OCI-LY3 (cell line): ENCODE results near the gene TMEM187.

Experiments used
- H2AFZ ChIP-seq: fragments of 200-600, 300-600 bp; shearing (Covaris generic); 2 replicates; pipeline ENCODE4 v1.6.0; 2014; ENCODE audit warnings: antibody characterized with exemption, low read depth, low read length
- H3K27ac ChIP-seq: fragments of 200-600, 300-600 bp; sonication (generic); 2 replicates; pipeline ENCODE4 v1.5.1; 2014; ENCODE audit warnings: mild to moderate bottlenecking, low read length, moderate library complexity, mixed read lengths
- H3K27me3 ChIP-seq: fragments of 200-600, 300-600 bp; sonication (generic); 2 replicates; pipeline ENCODE4 v1.6.1; 2014; ENCODE audit warnings: low read depth, low read length, mixed read lengths
- H3K36me3 ChIP-seq: fragments of 200-600, 300-600 bp; sonication (generic); replicated peaks from 2 replicates; pipeline ENCODE3; 2014; ENCODE audit warnings: low read depth, low read length, mixed read lengths
- H3K4me1 ChIP-seq: fragments of 300-600, 200-600 bp; sonication (generic); 2 replicates; pipeline ENCODE4 v1.6.1; 2014; ENCODE audit warnings: low read length, mixed read lengths
- H3K4me2 ChIP-seq: fragments of 200-600, 300-600 bp; sonication (generic); 2 replicates; pipeline ENCODE4 v1.6.1; 2014; ENCODE audit warnings: low read length, mixed read lengths
- H3K4me3 ChIP-seq: fragments of 300-600, 200-600 bp; sonication (generic); 2 replicates; pipeline ENCODE4 v1.5.1; 2014; ENCODE audit warnings: antibody characterized with exemption, mild to moderate bottlenecking, low read length, moderate library complexity
- H3K79me2 ChIP-seq: fragments of 300-600, 200-600 bp; shearing (Covaris generic); 2 replicates; pipeline ENCODE4 v1.6.1; 2014; ENCODE audit warnings: mild to moderate bottlenecking, low read length, mixed read lengths
- H3K9ac ChIP-seq: fragments of 300-600, 200-600 bp; shearing (Covaris generic); 2 replicates; pipeline ENCODE4 v1.6.0; 2014; ENCODE audit warnings: mild to moderate bottlenecking, low read length, moderate library complexity
- H3K9me3 ChIP-seq: fragments of 200-600, 300-600 bp; shearing (Covaris generic); 2 replicates; pipeline ENCODE4 v1.6.1; 2014; ENCODE audit warnings: low read length, mixed read lengths; ENCODE audit not compliant: insufficient read depth
- H4K20me1 ChIP-seq: fragments of 200-600, 300-600 bp; sonication (generic); 2 replicates; pipeline ENCODE4 v1.6.1; 2016; ENCODE audit warnings: low read length, mixed read lengths; ENCODE audit not compliant: insufficient read depth
- CTCF ChIP-seq: fragments of 200-600, 300-600 bp; sonication (generic); IDR thresholded peaks from 2 replicates; pipeline ENCODE4 v1.5.1; 2014; ENCODE audit warnings: antibody characterized with exemption, low read length, low read depth
- EZH2phosphoT487 ChIP-seq: fragments of 200-600 bp; shearing (Covaris generic); IDR thresholded peaks from 2 replicates; pipeline ENCODE4 v1.6.1; 2018; ENCODE audit warnings: antibody characterized with exemption, mixed run types, low read depth

Gene TMEM187

GRCh38 chrX:153959649-153960048 is 12.9 kb upstream of the TMEM187 start:
- Histone ChIP-seq H4K20me1 (peaks cover 9% of the 10 kb centered on the region), H3K4me1 (no peaks in the 10 kb centered on the region), H3K4me3 (no peak overlapping the region), H3K9me3 (no peaks in the 10 kb centered on the region), H3K36me3 (peaks cover 23% of the 10 kb centered on the region), H2AFZ (no peak overlapping the region), H3K9ac (no peak overlapping the region), H3K27ac (no peak overlapping the region), H3K4me2 (no peak overlapping the region), H3K27me3 (no peaks in the 10 kb centered on the region), H3K79me2 (peaks cover 24% of the 10 kb centered on the region)
- TF ChIP-seq CTCF (no peak), EZH2phosphoT487 (no peak)

- H3K9ac ChIP-seq: no peak overlapping the region
- H3K4me2 ChIP-seq: no peak overlapping the region
- peaks cover 13% of the 10 kb centered on the region for H4K20me1 ChIP-seq
- no peak overlapping the region for H3K27ac ChIP-seq
- H3K36me3 ChIP-seq: peaks cover 23% of the 10 kb centered on the region
- H3K4me3 ChIP-seq: no peak overlapping the region
- H3K9me3 ChIP-seq: no peaks in the 10 kb centered on the region
- H3K79me2 ChIP-seq: peaks cover 28% of the 10 kb centered on the region
- no peaks in the 10 kb centered on the region for H3K4me1 ChIP-seq
- no peaks in the 10 kb centered on the region for H3K27me3 ChIP-seq
- H2AFZ ChIP-seq: no peak overlapping the region
- TF ChIP-seq EZH2phosphoT487 (no peak), CTCF (no peak)
Observed at GRCh38 chrX:153960077-153960476, 12.5 kb upstream of the TMEM187 start.

- no peak overlapping the region for H3K4me3 ChIP-seq
- no peaks in the 10 kb centered on the region for H3K9me3 ChIP-seq
- peaks cover 19% of the 10 kb centered on the region for H4K20me1 ChIP-seq
- H3K4me1 ChIP-seq: no peaks in the 10 kb centered on the region
- peaks cover 35% of the 10 kb centered on the region for H3K79me2 ChIP-seq
- no peak overlapping the region for H3K4me2 ChIP-seq
- H3K27me3 ChIP-seq: no peaks in the 10 kb centered on the region
- H3K9ac ChIP-seq: no peak overlapping the region
- TF ChIP-seq CTCF (no peak), EZH2phosphoT487 (no peak)
- H3K27ac ChIP-seq: no peak overlapping the region
- H2AFZ ChIP-seq: no peak overlapping the region
- peaks cover 21% of the 10 kb centered on the region for H3K36me3 ChIP-seq
Observed at GRCh38 chrX:153960786-153961185, 11.8 kb upstream of the TMEM187 start.

GRCh38 chrX:153961292-153961691 is 11.3 kb upstream of the TMEM187 start:
- no peak overlapping the region for H3K27ac ChIP-seq
- H3K79me2 ChIP-seq: peaks cover 40% of the 10 kb centered on the region
- H3K4me1 ChIP-seq: no peaks in the 10 kb centered on the region
- no peak overlapping the region for H3K4me2 ChIP-seq
- H3K36me3 ChIP-seq: peaks cover 18% of the 10 kb centered on the region
- TF ChIP-seq EZH2phosphoT487: no peak
- no peak for TF ChIP-seq CTCF
- H2AFZ ChIP-seq: no peak overlapping the region
- no peaks in the 10 kb centered on the region for H3K9me3 ChIP-seq
- H3K4me3 ChIP-seq: no peak overlapping the region
- peaks cover 24% of the 10 kb centered on the region for H4K20me1 ChIP-seq
- no peak overlapping the region for H3K9ac ChIP-seq
- no peaks in the 10 kb centered on the region for H3K27me3 ChIP-seq
